MM.1S (cell line): ENCODE measurements around the gene ROPN1B.

Source experiments
- DNase-seq: peaks from one replicate; pipeline ENCODE4 v3.0.0-alpha.2; 2015
- H2AFZ ChIP-seq: fragments of 300-600 bp; sonication (generic); 2 replicates; pipeline ENCODE4 v1.6.0; 2016; ENCODE audit warnings: antibody characterized with exemption, low read length
- H3F3A ChIP-seq: fragments of 300-600 bp; sonication (generic); 2 replicates; pipeline ENCODE4 v1.6.1; 2016; ENCODE audit warnings: mild to moderate bottlenecking, antibody characterized with exemption, low read length, moderate library complexity, mixed read lengths; ENCODE audit not compliant: insufficient read depth
- H3K27ac ChIP-seq: fragments of 300-600 bp; sonication (generic); 2 replicates; pipeline ENCODE4 v1.5.1; 2016; ENCODE audit warnings: mild to moderate bottlenecking, low read length
- H3K27me3 ChIP-seq: fragments of 300-600 bp; sonication (generic); replicated peaks from 2 replicates; pipeline ENCODE4 v1.6.0; 2016; ENCODE audit warnings: low read length; ENCODE audit not compliant: insufficient read depth
- H3K36me3 ChIP-seq: fragments of 300-600 bp; sonication (generic); replicated peaks from 2 replicates; pipeline ENCODE4 v1.6.1; 2016; ENCODE audit warnings: mild to moderate bottlenecking, low read length, mixed read lengths; ENCODE audit not compliant: insufficient read depth
- H3K4me1 ChIP-seq: fragments of 300-600 bp; sonication (generic); 2 replicates; pipeline ENCODE4 v1.6.1; 2016; ENCODE audit warnings: low read length, mixed read lengths
- H3K4me2 ChIP-seq: fragments of 300-600 bp; sonication (generic); 2 replicates; pipeline ENCODE4 v1.6.0; 2016; ENCODE audit warnings: low read depth, low read length
- H3K4me3 ChIP-seq: fragments of 300-600 bp; sonication (generic); 2 replicates; pipeline ENCODE4 v1.5.1; 2016; ENCODE audit warnings: low read length, mixed read lengths
- H3K79me2 ChIP-seq: fragments of 300-600 bp; sonication (generic); 2 replicates; pipeline ENCODE4 v1.6.1; 2016; ENCODE audit warnings: mixed run types, low read length, mixed read lengths
- H3K9ac ChIP-seq: fragments of 300-600 bp; sonication (generic); 2 replicates; pipeline ENCODE4 v1.6.1; 2016; ENCODE audit warnings: low read length, mixed read lengths
- H3K9me2 ChIP-seq: fragments of 300-600 bp; sonication (generic); replicated peaks from 2 replicates; pipeline ENCODE4 v1.6.1; 2016; ENCODE audit warnings: mild to moderate bottlenecking, low read length, mixed read lengths; ENCODE audit not compliant: insufficient read depth
- H3K9me3 ChIP-seq: fragments of 300-600 bp; sonication (generic); replicated peaks from 2 replicates; pipeline ENCODE4 v1.6.1; 2016; ENCODE audit warnings: mild to moderate bottlenecking, low read length, mixed read lengths; ENCODE audit not compliant: insufficient read depth
- H4K20me1 ChIP-seq: fragments of 300-600 bp; sonication (generic); 2 replicates; pipeline ENCODE4 v1.6.1; 2016; ENCODE audit warnings: mild to moderate bottlenecking, low read length, moderate library complexity, mixed read lengths; ENCODE audit not compliant: insufficient read depth
- CTCF ChIP-seq: fragments of 300-600 bp; sonication (generic); IDR thresholded peaks from 2 replicates; pipeline ENCODE4 v1.5.1; 2016; ENCODE audit warnings: antibody characterized with exemption, low read length, mixed read lengths
- EZH2 ChIP-seq: fragments of 300-600 bp; sonication (generic); optimal IDR thresholded peaks from 2 replicates; pipeline ENCODE3; 2017; ENCODE audit warnings: low read depth, mild to moderate bottlenecking, antibody characterized with exemption, low read length, mixed read lengths
- EZH2phosphoT487 ChIP-seq: fragments of 300-600 bp; sonication (generic); IDR thresholded peaks from 2 replicates; pipeline ENCODE4 v1.6.1; 2018; ENCODE audit warnings: antibody characterized with exemption, low read length

ROPN1B gene

GRCh38 chr3:126009181-126009580 is 40.2 kb downstream of the ROPN1B start:
- no peaks in the 10 kb centered on the region for H4K20me1 ChIP-seq
- H3K9me3 ChIP-seq: no peaks in the 10 kb centered on the region
- H3K79me2 ChIP-seq: no peaks in the 10 kb centered on the region
- TF ChIP-seq EZH2 (no peak), EZH2phosphoT487 (no peak), CTCF (no peak)
- H3K4me2 ChIP-seq: no peak overlapping the region
- H3F3A ChIP-seq: no peaks in the 10 kb centered on the region
- H3K4me1 ChIP-seq: no peaks in the 10 kb centered on the region
- no peaks in the 10 kb centered on the region for H3K27me3 ChIP-seq
- DNase-seq: no peak
- no peaks in the 10 kb centered on the region for H3K36me3 ChIP-seq
- no peak overlapping the region for H3K9ac ChIP-seq
- no peak overlapping the region for H3K27ac ChIP-seq
- no peaks in the 10 kb centered on the region for H3K9me2 ChIP-seq
- H3K4me3 ChIP-seq: no peak overlapping the region
- no peak overlapping the region for H2AFZ ChIP-seq

- no peak overlapping the region for H3K4me3 ChIP-seq
- H3K9me3 ChIP-seq: no peaks in the 10 kb centered on the region
- H3K36me3 ChIP-seq: no peaks in the 10 kb centered on the region
- no peak overlapping the region for H3K9ac ChIP-seq
- H3K27ac ChIP-seq: no peak overlapping the region
- H3F3A ChIP-seq: no peaks in the 10 kb centered on the region
- no peak overlapping the region for H2AFZ ChIP-seq
- H3K4me1 ChIP-seq: no peaks in the 10 kb centered on the region
- no peaks in the 10 kb centered on the region for H4K20me1 ChIP-seq
- no peaks in the 10 kb centered on the region for H3K9me2 ChIP-seq
- no peak for TF ChIP-seq EZH2
- no peak for TF ChIP-seq CTCF
- TF ChIP-seq EZH2phosphoT487: no peak
- H3K79me2 ChIP-seq: no peaks in the 10 kb centered on the region
- no peaks in the 10 kb centered on the region for H3K27me3 ChIP-seq
- no peak overlapping the region for H3K4me2 ChIP-seq
- DNase-seq: no peak
Measured at GRCh38 chr3:126013751-126014156, 44.8 kb downstream of the ROPN1B start.

GRCh38 chr3:126014252-126014651 is 45.3 kb downstream of the ROPN1B start:
- Histone ChIP-seq H3K79me2 (no peaks in the 10 kb centered on the region), H3K9me2 (no peaks in the 10 kb centered on the region), H2AFZ (no peak overlapping the region), H4K20me1 (no peaks in the 10 kb centered on the region), H3F3A (no peaks in the 10 kb centered on the region), H3K9me3 (no peaks in the 10 kb centered on the region), H3K4me2 (no peak overlapping the region), H3K27ac (no peak overlapping the region), H3K4me1 (no peaks in the 10 kb centered on the region), H3K9ac (no peak overlapping the region), H3K36me3 (no peaks in the 10 kb centered on the region), H3K4me3 (no peak overlapping the region), H3K27me3 (no peaks in the 10 kb centered on the region)
- DNase-seq: no peak
- TF ChIP-seq CTCF (no peak), EZH2phosphoT487 (no peak), EZH2 (no peak)
